Kidney (tissue), 14 donors: Measurements from ENCODE around the gene NFKBIL1. TPM values are rescaled to one million over a fixed set of nuclear protein-coding genes. Genes with fewer than 3 reads are reported as not detected.

ENCODE experiments used
- DNase-seq, 5 donors: peaks; one replicate each; pipeline ENCODE4 v3.0.0-alpha.2; 2013 to 2020
- FAIRE-seq: peaks from 2 replicates; lab custom pipeline; 2012; peaks lifted over from hg19 to GRCh38; lab: Jason Lieb, UNC
- H3K27ac ChIP-seq, 2 donors: one replicate each; pipeline ENCODE4 v1.7.0; 2013; ENCODE audit warnings: low read depth in 2 of 2, low read length in 2 of 2, inconsistent platforms in 1 of 2
- H3K27me3 ChIP-seq: one replicate; pipeline ENCODE4 v1.7.1; 2013; ENCODE audit warnings: low read length, inconsistent platforms; ENCODE audit not compliant: control insufficient read depth, insufficient read depth
- H3K36me3 ChIP-seq, 3 donors: one replicate each; pipeline versions ENCODE4 v1.7.0 to v1.7.1; 2013; ENCODE audit warnings: low read length in 3 of 3, control low read depth in 1 of 3, inconsistent platforms in 1 of 3; ENCODE audit not compliant: insufficient read depth in 3 of 3, control insufficient read depth in 2 of 3
- H3K4me1 ChIP-seq, 3 donors: one replicate each; pipeline versions ENCODE4 v1.7.0 to v1.7.1; 2013; ENCODE audit warnings: low read length in 3 of 3, inconsistent platforms in 1 of 3, low read depth in 1 of 3; ENCODE audit not compliant: control insufficient read depth in 2 of 3, insufficient read depth in 2 of 3
- H3K4me3 ChIP-seq, 3 donors: one replicate each; pipeline versions ENCODE4 v1.7.0 to v1.8.1; 2013; ENCODE audit warnings: low read length in 3 of 3, control low read depth in 1 of 3, inconsistent platforms in 1 of 3
- H3K9ac ChIP-seq, 3 donors: one replicate each; pipeline versions ENCODE4 v1.7.0 to v1.7.1; 2013; ENCODE audit warnings: low read length in 3 of 3, control low read depth in 1 of 3, inconsistent platforms in 1 of 3
- H3K9me3 ChIP-seq, 3 donors: one replicate each; pipeline versions ENCODE4 v1.7.0 to v1.7.1; 2013; ENCODE audit warnings: low read length in 3 of 3, control low read depth in 1 of 3, inconsistent platforms in 1 of 3; ENCODE audit not compliant: control insufficient read depth in 2 of 3, insufficient read depth in 1 of 3
- intact Hi-C: fragments of 100-400 bp; cut with DNase I; formaldehyde crosslinking; loops from one replicate; pipeline ENCODE4 v1.11.1; 2022
- polyA plus RNA-seq: library from polyadenylated mRNA; stranded (reverse); fragments of 350-450 nt; fragmentation: Illumina TruSeq; extraction: RNeasy Lipid Tissue Mini Kit (QIAGEN cat#74804); gene quantifications from one replicate; pipeline ENCODE4 v1.2.3, GENCODE V29; 2014; ENCODE audit warnings: low read depth, low replicate concordance; ENCODE audit not compliant: insufficient read depth
- total RNA-seq: library from RNA; stranded (reverse); fragmentation: NEBNext Ultra II Directional; extraction: Animal tissue kit (Norgen Biotek cat#: 25700); gene quantifications from one replicate; pipeline ENCODE4 v1.2.1, GENCODE V29; 2021
- TF ChIP-seq, protein P1 (sequence below): IDR thresholded peaks from 3 replicates; pipeline ENCODE4 v1.5.1; 2012; ENCODE audit warnings: mild to moderate bottlenecking, moderate library complexity, borderline replicate concordance; ENCODE audit not compliant: insufficient read depth; ENCODE audit errors: extremely low read depth
- donor health status: control.
- donor health status: control.
- donor health status: control.
- donor health status: control.
- donor health status: control.
- donor health status: DM: yes; HTN: yes; CAD: no.
- donor health status: Normal renal cell carcinoma (clear cell type).

Gene NFKBIL1
- total and polyA plus RNA-seq, 2 donors from 2014 or later = 20.0 to 28.2 TPM

DNA sequence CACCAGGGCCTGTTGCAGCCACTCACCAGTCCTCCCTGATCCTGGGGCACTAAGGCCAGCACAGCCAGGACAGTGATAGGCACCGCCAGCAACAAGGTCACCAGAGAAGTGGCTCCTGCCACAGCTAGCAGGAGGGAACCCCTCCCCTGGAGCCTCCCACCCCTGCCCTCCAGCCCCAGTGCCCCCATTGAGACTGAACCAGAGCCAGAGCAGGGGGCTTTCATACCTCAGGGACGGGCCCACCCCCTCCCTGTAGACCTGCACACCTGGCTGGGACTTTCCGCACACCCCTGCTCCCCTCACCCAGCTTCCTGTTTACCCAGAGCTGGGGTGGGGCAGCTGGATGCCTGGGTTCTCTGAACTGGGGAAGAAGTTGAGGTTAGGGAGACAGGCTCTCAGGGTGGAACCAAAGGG lies 34.8 kb downstream of the NFKBIL1 start, which contains the start of gene LTB:
TSS of gene LTB (minus strand) at position 195 of the 414 bp plus-strand sequence. CDS start at position 188, 7 bp downstream.
- TF ChIP-seq, protein P1, sequence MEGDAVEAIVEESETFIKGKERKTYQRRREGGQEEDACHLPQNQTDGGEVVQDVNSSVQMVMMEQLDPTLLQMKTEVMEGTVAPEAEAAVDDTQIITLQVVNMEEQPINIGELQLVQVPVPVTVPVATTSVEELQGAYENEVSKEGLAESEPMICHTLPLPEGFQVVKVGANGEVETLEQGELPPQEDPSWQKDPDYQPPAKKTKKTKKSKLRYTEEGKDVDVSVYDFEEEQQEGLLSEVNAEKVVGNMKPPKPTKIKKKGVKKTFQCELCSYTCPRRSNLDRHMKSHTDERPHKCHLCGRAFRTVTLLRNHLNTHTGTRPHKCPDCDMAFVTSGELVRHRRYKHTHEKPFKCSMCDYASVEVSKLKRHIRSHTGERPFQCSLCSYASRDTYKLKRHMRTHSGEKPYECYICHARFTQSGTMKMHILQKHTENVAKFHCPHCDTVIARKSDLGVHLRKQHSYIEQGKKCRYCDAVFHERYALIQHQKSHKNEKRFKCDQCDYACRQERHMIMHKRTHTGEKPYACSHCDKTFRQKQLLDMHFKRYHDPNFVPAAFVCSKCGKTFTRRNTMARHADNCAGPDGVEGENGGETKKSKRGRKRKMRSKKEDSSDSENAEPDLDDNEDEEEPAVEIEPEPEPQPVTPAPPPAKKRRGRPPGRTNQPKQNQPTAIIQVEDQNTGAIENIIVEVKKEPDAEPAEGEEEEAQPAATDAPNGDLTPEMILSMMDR = no peak

GRCh38 chr6:31585491-31585890 lies 38.1 kb downstream of the NFKBIL1 start:
- H3K4me1 ChIP-seq = peaks cover 0 to 10% (median 1%) of the 10 kb centered on the region in 3 donors

More for the DNA sequence above, 34.8 kb downstream of the NFKBIL1 start, which contains the start of gene LTB:
- Histone ChIP-seq H3K27ac (peak within 1 kb of the TSS; percentile 70 to 78), H3K4me1 (peaks cover 0 to 10% (median 5%) of the 10 kb centered on the region in 3 donors), H3K9ac (peak within 1 kb of the TSS; percentile 69 to 97 (median 93)), H3K27me3 (no peaks in the 10 kb centered on the region), H3K4me3 (peak within 1 kb of the TSS; percentile 65 to 93 (median 90)), H3K36me3 (no peaks in the 10 kb centered on the region), H3K9me3 (no peaks in the 10 kb centered on the region)
- intact Hi-C loops = no loop called here
- FAIRE-seq = no peak
- DNase-seq = no peak

GRCh38 chr6:31586008-31586407 lies 38.6 kb downstream of the NFKBIL1 start, which contains the start of gene LST1:
Gene LST1, plus strand, starts transcription at chr6:31586277. Its CDS starts 1,023 bp downstream, at chr6:31587300.
- intact Hi-C loops = no loop called here
- Histone ChIP-seq H3K27ac (no peak within 1 kb of the TSS), H3K4me1 (peaks cover 0 to 8% (median 0%) of the 10 kb centered on the region in 3 donors), H3K9me3 (no peaks in the 10 kb centered on the region), H3K9ac (no peak within 1 kb of the TSS), H3K27me3 (no peaks in the 10 kb centered on the region), H3K4me3 (no peak within 1 kb of the TSS), H3K36me3 (no peaks in the 10 kb centered on the region)
- no peak for DNase-seq
- TF ChIP-seq, protein P1 = no peak
- FAIRE-seq = no peak

More at GRCh38 chr6:31585491-31585890, 38.1 kb downstream of the NFKBIL1 start:
- Histone ChIP-seq H3K27ac (no peak overlapping the region), H3K9me3 (no peaks in the 10 kb centered on the region), H3K27me3 (no peaks in the 10 kb centered on the region), H3K4me3 (no peak overlapping the region), H3K9ac (no peak overlapping the region), H3K36me3 (no peaks in the 10 kb centered on the region)
- FAIRE-seq (no peak), DNase-seq (no peak)
- TF ChIP-seq, protein P1 = no peak
- intact Hi-C loops = no loop called here
